H9 (cell line): ENCODE data around the gene MAPKAP1. TPM values are rescaled to one million over a fixed set of nuclear protein-coding genes. Genes with fewer than 3 reads are reported as not detected.

Source experiments
- DNase-seq: peaks from one replicate; pipeline ENCODE4 v3.0.0-alpha.2; 2017
- H2AFZ ChIP-seq: one replicate; pipeline ENCODE4 v1.6.1; 2013; ENCODE audit warnings: mild to moderate bottlenecking, low read length, control low read depth, moderate library complexity
- H2AK5ac ChIP-seq: 2 replicates; pipeline ENCODE4 v1.6.1; 2013; ENCODE audit warnings: low read length, control low read depth, mixed read lengths; ENCODE audit not compliant: insufficient read length
- H2BK120ac ChIP-seq: one replicate; pipeline ENCODE4 v1.6.1; 2013; ENCODE audit warnings: low read depth, mild to moderate bottlenecking, low read length, control low read depth, inconsistent platforms; ENCODE audit not compliant: poor library complexity, severe bottlenecking
- H2BK12ac ChIP-seq: 2 replicates; pipeline ENCODE4 v1.6.1; 2013; ENCODE audit warnings: low read length, control low read depth, mixed read lengths, low read depth; ENCODE audit not compliant: insufficient read length
- H2BK15ac ChIP-seq: 2 replicates; pipeline ENCODE4 v1.6.1; 2013; ENCODE audit warnings: low read depth, low read length, control low read depth
- H2BK20ac ChIP-seq: one replicate; pipeline ENCODE4 v1.6.1; 2013; ENCODE audit warnings: low read depth, mild to moderate bottlenecking, low read length, control low read depth, inconsistent platforms; ENCODE audit not compliant: poor library complexity, severe bottlenecking
- H2BK5ac ChIP-seq: 2 replicates; pipeline ENCODE4 v1.6.1; 2013; ENCODE audit warnings: low read length, control low read depth, mixed read lengths; ENCODE audit not compliant: insufficient read length
- H3K14ac ChIP-seq: 2 replicates; pipeline ENCODE4 v1.6.1; 2013; ENCODE audit warnings: low read length, control low read depth; ENCODE audit not compliant: insufficient read depth
- H3K18ac ChIP-seq: 2 replicates; pipeline ENCODE4 v1.6.1; 2013; ENCODE audit warnings: low read depth, mild to moderate bottlenecking, mixed read lengths, low read length, control low read depth; ENCODE audit not compliant: insufficient read length
- H3K23ac ChIP-seq: 2 replicates; pipeline ENCODE4 v1.6.1; 2013; ENCODE audit warnings: low read length, control low read depth, mixed read lengths, low read depth; ENCODE audit not compliant: insufficient read length
- H3K23me2 ChIP-seq: 2 replicates; pipeline ENCODE4 v1.6.1; 2013; ENCODE audit warnings: low read depth, mild to moderate bottlenecking, mixed read lengths, low read length, control low read depth; ENCODE audit not compliant: insufficient read length, poor library complexity, severe bottlenecking
- H3K27ac ChIP-seq: 2 replicates; pipeline ENCODE4 v1.5.1; 2013; ENCODE audit warnings: low read length, control low read depth, mixed read lengths, low read depth; ENCODE audit not compliant: insufficient read length
- H3K27me3 ChIP-seq: 2 replicates; pipeline ENCODE4 v1.6.1; 2013; ENCODE audit warnings: low read length, control low read depth, inconsistent platforms; ENCODE audit not compliant: insufficient read depth
- H3K4ac ChIP-seq: 2 replicates; pipeline ENCODE4 v1.6.1; 2013; ENCODE audit warnings: low read depth, mild to moderate bottlenecking, control low read depth, inconsistent platforms, low read length, moderate library complexity
- H3K4me1 ChIP-seq: 2 replicates; pipeline ENCODE4 v1.6.1; 2013; ENCODE audit warnings: low read length, control low read depth, inconsistent platforms; ENCODE audit not compliant: insufficient read depth
- H3K4me2 ChIP-seq: 2 replicates; pipeline ENCODE4 v1.6.1; 2013; ENCODE audit warnings: low read length, control low read depth, mixed read lengths; ENCODE audit not compliant: insufficient read length, insufficient read depth
- H3K56ac ChIP-seq: 2 replicates; pipeline ENCODE4 v1.6.1; 2013; ENCODE audit warnings: low read depth, mild to moderate bottlenecking, mixed read lengths, low read length, control low read depth; ENCODE audit not compliant: insufficient read length
- H3K79me1 ChIP-seq: 2 replicates; pipeline ENCODE4 v1.6.1; 2013; ENCODE audit warnings: low read depth, mild to moderate bottlenecking, moderate library complexity, low read length, control low read depth, inconsistent platforms; ENCODE audit not compliant: insufficient read depth, poor library complexity, severe bottlenecking
- H3K79me2 ChIP-seq: 2 replicates; pipeline ENCODE4 v1.6.1; 2013; ENCODE audit warnings: low read length, control low read depth, inconsistent platforms; ENCODE audit not compliant: insufficient read depth
- H3K9ac ChIP-seq: 2 replicates; pipeline ENCODE4 v1.6.1; 2013; ENCODE audit warnings: low read length, control low read depth, mixed read lengths; ENCODE audit not compliant: insufficient read length; ENCODE audit errors: extremely low read depth
- H3K9me3 ChIP-seq: one replicate; pipeline ENCODE4 v1.6.1; 2013; ENCODE audit warnings: low read depth, low read length, inconsistent platforms; ENCODE audit not compliant: control insufficient read depth
- H3T11ph ChIP-seq: one replicate; pipeline ENCODE4 v1.6.1; 2013; ENCODE audit warnings: mild to moderate bottlenecking, low read length, control low read depth, inconsistent platforms
- H4K20me1 ChIP-seq: one replicate; pipeline ENCODE4 v1.6.1; 2013; ENCODE audit not compliant: control insufficient read depth, insufficient read length, insufficient read depth
- H4K5ac ChIP-seq: 2 replicates; pipeline ENCODE4 v1.6.1; 2013; ENCODE audit warnings: low read depth, mild to moderate bottlenecking, mixed read lengths, low read length, control low read depth; ENCODE audit not compliant: insufficient read length
- H4K8ac ChIP-seq: replicated peaks from 2 replicates; pipeline ENCODE4 v1.6.1; 2013; ENCODE audit warnings: low read length, control low read depth, mixed read lengths, low read depth; ENCODE audit not compliant: insufficient read length
- H4K91ac ChIP-seq: 2 replicates; pipeline ENCODE4 v1.6.1; 2013; ENCODE audit warnings: low read depth, mild to moderate bottlenecking, moderate library complexity, mixed read lengths, low read length, control low read depth; ENCODE audit not compliant: insufficient read length
- H3K27ac Mint-ChIP-seq, 3 experiments: 2 replicates in 2 of 3; 3 replicates in 1 of 3; pipeline ENCODE4 v1.8.0; 2020 to 2021; ENCODE audit warnings: mixed read lengths in 3 of 3, mild to moderate bottlenecking in 1 of 3, moderate library complexity in 1 of 3
- H3K27me3 Mint-ChIP-seq: 2 replicates; pipeline ENCODE4 v1.8.0; 2021; ENCODE audit warnings: low read depth, mild to moderate bottlenecking, moderate library complexity, mixed read lengths
- H3K36me3 Mint-ChIP-seq, 3 experiments: 2 replicates in 2 of 3; 3 replicates in 1 of 3; pipeline ENCODE4 v1.8.0; 2020 to 2021; ENCODE audit warnings: low read depth in 3 of 3, mixed read lengths in 3 of 3; ENCODE audit not compliant: insufficient read depth in 1 of 3
- H3K4me1 Mint-ChIP-seq, 2 experiments: 2 replicates each; pipeline ENCODE4 v1.8.0; 2020; ENCODE audit warnings: mixed read lengths in 2 of 2
- H3K4me3 Mint-ChIP-seq, 2 experiments: 2 replicates in 1 of 2; 3 replicates in 1 of 2; pipeline ENCODE4 v1.8.0; 2020 to 2021; ENCODE audit warnings: mild to moderate bottlenecking in 2 of 2, mixed read lengths in 2 of 2, moderate library complexity in 1 of 2
- H3K9me3 Mint-ChIP-seq, 2 experiments: 2 replicates in 1 of 2; 3 replicates in 1 of 2; pipeline ENCODE4 v1.8.0; 2020; ENCODE audit warnings: mild to moderate bottlenecking in 2 of 2, mixed read lengths in 2 of 2, moderate library complexity in 1 of 2
- WGBS: extraction: QIAGEN DNeasy Blood & Tissue Kit; methylation state at CpG from one replicate; pipeline ENCODE4 v1.1.7; 2013; ENCODE audit warnings: missing lambda C conversion rate, low lambda C conversion rate, mixed read lengths; ENCODE audit not compliant: insufficient read length; ENCODE audit errors: extremely low coverage; 5-methylcytosine and 5-hydroxymethylcytosine counted together
- total RNA-seq: library from RNA; stranded (reverse); gene quantifications from 2 replicates; pipeline ENCODE4 v1.2.1, GENCODE V29; 2021
- TF ChIP-seq, protein P1 (sequence below): fragments of 200-600 bp; sonication (generic); conservative IDR thresholded peaks from 3 replicates; pipeline ENCODE4 v1.8.0; 2021; ENCODE audit warnings: antibody characterized with exemption, mild to moderate bottlenecking

MAPKAP1 gene
- total RNA-seq, 1 experiment from 2014 or later = 97.0 TPM

DNA sequence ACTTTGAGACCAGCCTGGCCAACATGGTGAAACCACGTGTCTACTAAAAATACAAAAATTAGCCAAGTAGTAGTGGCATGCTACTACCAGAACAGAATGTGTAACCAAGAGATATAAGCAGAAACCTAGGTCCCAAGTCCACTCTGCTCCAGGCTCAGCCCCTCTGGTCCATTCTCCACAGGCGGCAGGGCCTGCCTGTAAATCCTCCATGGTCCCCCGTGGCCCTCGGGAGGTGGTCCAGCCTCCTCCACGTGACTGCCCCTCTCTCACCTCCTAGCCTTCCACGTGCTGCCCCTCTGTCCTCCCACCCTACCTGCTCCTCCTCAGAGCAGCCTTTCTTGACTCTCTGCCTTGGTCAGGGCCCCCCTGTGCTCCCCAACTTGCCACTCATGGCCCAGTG, 318.0 kb downstream of the MAPKAP1 start:
- no peak overlapping the region for H4K5ac ChIP-seq
- no peak overlapping the region for H2BK5ac ChIP-seq
- peaks cover 0 to 2% of the 10 kb centered on the region in 2 experiments; a peak in 1 of 5 replicates for H3K9me3 Mint-ChIP-seq
- no peak overlapping the region for H3K27ac ChIP-seq
- no peaks in the 10 kb centered on the region; the same call in 1 of the 2 replicates for H3K4me1 ChIP-seq
- H3K14ac ChIP-seq = no peak overlapping the region
- no peak overlapping the region for H4K8ac ChIP-seq
- H3K56ac ChIP-seq = no peak overlapping the region
- no peak overlapping the region for H3K4me3 Mint-ChIP-seq
- no peak overlapping the region for H3K18ac ChIP-seq
- no peak overlapping the region for H2BK15ac ChIP-seq
- no peak overlapping the region for H2BK12ac ChIP-seq
- H3K79me2 ChIP-seq = no peaks in the 10 kb centered on the region
- no peak for DNase-seq
- peaks cover 15 to 16% of the 10 kb centered on the region in 2 experiments for H3K4me1 Mint-ChIP-seq
- no peak overlapping the region for H2BK120ac ChIP-seq
- no peak overlapping the region for H3K23ac ChIP-seq
- no peaks in the 10 kb centered on the region for H3K27me3 ChIP-seq
- H3K9me3 ChIP-seq = no peaks in the 10 kb centered on the region
- no peaks in the 10 kb centered on the region for H3K23me2 ChIP-seq
- H3T11ph ChIP-seq = no peak overlapping the region
- no peak overlapping the region for H2BK20ac ChIP-seq
- H4K91ac ChIP-seq = no peak overlapping the region
- H3K36me3 Mint-ChIP-seq = no peaks in the 10 kb centered on the region; a peak in 1 of 7 replicates
- H3K4ac ChIP-seq = no peak overlapping the region
- TF ChIP-seq, protein P1, sequence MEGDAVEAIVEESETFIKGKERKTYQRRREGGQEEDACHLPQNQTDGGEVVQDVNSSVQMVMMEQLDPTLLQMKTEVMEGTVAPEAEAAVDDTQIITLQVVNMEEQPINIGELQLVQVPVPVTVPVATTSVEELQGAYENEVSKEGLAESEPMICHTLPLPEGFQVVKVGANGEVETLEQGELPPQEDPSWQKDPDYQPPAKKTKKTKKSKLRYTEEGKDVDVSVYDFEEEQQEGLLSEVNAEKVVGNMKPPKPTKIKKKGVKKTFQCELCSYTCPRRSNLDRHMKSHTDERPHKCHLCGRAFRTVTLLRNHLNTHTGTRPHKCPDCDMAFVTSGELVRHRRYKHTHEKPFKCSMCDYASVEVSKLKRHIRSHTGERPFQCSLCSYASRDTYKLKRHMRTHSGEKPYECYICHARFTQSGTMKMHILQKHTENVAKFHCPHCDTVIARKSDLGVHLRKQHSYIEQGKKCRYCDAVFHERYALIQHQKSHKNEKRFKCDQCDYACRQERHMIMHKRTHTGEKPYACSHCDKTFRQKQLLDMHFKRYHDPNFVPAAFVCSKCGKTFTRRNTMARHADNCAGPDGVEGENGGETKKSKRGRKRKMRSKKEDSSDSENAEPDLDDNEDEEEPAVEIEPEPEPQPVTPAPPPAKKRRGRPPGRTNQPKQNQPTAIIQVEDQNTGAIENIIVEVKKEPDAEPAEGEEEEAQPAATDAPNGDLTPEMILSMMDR = no peak
- no peaks in the 10 kb centered on the region for H4K20me1 ChIP-seq
- no peak overlapping the region for H2AFZ ChIP-seq
- peaks cover 31% of the 10 kb centered on the region for H3K27me3 Mint-ChIP-seq
- no peak overlapping the region for H2AK5ac ChIP-seq
- no CpG with 5 or more reads among the region's 6 CpGs for WGBS
- no peak overlapping the region for H3K4me2 ChIP-seq
- H3K9ac ChIP-seq = no peak overlapping the region
- H3K27ac Mint-ChIP-seq = no peak overlapping the region
- H3K79me1 ChIP-seq = no peaks in the 10 kb centered on the region
